Hematopoietic multipotent progenitor cell treated with erythropoietin and hydrocortisone succinate and interleukin-3 and kit ligand, for 8 days (in vitro differentiated cells): ENCODE measurements around the gene ISLR2.
"Not testable (repeated sequence)": the region's sequence is repeated elsewhere in the genome, so short reads cannot be mapped to it uniquely, and the experiment has no call there.

Experiments
- DNase-seq: peaks from one replicate; pipeline ENCODE4 v3.0.0-alpha.2; 2015

The ISLR2 gene, protein sequence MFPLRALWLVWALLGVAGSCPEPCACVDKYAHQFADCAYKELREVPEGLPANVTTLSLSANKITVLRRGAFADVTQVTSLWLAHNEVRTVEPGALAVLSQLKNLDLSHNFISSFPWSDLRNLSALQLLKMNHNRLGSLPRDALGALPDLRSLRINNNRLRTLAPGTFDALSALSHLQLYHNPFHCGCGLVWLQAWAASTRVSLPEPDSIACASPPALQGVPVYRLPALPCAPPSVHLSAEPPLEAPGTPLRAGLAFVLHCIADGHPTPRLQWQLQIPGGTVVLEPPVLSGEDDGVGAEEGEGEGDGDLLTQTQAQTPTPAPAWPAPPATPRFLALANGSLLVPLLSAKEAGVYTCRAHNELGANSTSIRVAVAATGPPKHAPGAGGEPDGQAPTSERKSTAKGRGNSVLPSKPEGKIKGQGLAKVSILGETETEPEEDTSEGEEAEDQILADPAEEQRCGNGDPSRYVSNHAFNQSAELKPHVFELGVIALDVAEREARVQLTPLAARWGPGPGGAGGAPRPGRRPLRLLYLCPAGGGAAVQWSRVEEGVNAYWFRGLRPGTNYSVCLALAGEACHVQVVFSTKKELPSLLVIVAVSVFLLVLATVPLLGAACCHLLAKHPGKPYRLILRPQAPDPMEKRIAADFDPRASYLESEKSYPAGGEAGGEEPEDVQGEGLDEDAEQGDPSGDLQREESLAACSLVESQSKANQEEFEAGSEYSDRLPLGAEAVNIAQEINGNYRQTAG

DNA sequence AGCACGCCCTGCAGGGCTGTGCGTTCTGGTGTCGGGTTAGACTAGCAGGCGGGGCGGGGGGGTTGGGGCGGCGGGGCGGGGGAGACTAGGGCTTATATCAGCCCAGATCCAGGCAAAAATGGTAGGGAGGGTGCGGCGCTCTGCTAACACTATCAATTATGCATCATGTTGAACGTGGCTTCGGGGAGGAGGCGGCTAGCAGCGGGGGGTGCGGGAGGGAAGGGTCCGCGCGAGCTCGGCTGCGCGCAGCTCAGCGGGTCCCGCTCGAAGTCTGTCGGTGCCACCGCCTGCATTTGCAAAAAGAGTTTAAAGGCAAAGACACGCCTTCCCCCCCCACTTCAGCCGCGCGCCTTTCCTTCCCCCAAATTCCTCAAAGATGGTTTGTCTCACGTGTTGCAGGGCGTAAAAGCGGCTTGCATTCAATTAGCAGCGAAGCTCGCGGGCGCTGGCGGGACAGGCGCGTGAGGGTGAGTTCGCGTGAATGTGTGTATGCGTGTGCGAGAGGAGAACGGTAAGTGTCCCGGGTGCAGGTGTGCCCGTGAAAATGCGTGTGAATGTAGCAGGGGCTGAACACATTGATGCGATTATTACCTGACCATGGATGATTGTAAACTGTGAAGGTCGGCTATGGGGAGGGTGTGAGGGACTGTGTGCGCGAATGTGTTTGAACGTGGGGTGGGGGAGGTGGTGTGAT, at the start of gene ISLR2:
Gene ISLR2 (plus strand): TSS at position 432 of the 694 bp plus-strand sequence. CDS start 2,169 bp downstream, outside the sequence.
- no peak for DNase-seq

DNA sequence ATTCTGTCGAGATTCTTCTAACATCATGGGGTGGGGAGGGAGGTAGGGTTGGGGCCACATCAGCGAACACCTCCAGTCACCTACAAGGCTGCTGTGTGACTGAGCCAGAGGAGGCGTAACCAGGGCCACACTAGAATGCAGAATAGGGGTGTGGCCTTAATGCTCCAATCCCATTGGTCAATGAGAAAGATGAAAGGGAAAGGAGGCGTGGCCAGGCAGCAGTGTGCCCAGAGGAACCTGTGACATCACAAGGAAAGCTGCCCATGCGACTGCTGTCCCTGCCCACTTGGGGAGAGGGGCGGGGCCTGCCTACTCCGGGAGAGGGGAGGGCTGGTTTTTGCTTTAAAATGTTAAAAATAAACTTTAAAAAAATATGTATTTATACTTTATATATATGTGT, 47.9 kb upstream of the ISLR2 start, which contains the start of gene GOLGA6A:
Gene GOLGA6A (minus strand): TSS at position 101 of the 400 bp plus-strand sequence. CDS start 41 bp downstream, at position 60.
- not testable (repeated sequence) for DNase-seq

- DNase-seq, result not testable (repeated sequence)
These were observed 35.8 kb upstream of the ISLR2 start for GRCh38 chr15:74094567-74094966.

GRCh38 chr15:74095610-74096009, 34.8 kb upstream of the ISLR2 start:
- not testable (repeated sequence) for DNase-seq

DNA sequence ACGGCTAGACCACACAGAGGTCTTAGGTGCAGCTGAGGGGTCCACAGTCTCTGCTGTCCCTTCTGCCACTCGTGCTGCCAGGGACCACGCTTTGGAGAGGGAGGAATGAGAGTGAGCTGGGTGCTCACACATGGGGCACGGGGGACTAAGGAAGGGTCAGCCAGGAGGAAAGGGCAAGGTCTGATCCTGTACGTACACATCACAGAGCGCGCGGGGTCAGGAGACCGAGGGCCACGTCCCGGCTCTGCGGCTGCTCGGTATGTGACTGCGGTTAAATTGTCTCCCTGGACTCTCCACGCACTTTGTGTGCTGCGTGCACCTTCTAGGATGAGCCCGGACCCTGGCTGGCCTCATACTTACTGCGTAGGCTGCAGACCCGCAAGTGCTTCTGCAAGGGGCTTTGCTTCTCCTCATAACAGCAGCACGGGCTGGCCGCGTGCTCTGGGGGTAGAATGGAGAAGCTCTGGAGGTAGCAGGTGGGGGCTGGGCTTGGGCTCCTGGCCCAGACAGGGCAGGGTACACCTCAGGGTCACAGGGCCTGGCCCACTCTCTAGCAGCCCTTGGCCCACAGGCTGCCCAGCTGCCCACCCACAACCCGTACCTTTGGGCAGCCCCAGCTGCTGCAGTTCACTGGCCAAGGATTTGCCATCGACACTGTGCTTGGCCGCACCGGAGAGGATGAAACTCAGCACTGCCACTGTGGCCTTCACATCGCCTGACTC, 33.5 kb upstream of the ISLR2 start:
- not testable (repeated sequence) for DNase-seq

- DNase-seq, result peak; percentile 89
These were observed 30.2 kb upstream of the ISLR2 start for GRCh38 chr15:74099963-74100733.

DNA sequence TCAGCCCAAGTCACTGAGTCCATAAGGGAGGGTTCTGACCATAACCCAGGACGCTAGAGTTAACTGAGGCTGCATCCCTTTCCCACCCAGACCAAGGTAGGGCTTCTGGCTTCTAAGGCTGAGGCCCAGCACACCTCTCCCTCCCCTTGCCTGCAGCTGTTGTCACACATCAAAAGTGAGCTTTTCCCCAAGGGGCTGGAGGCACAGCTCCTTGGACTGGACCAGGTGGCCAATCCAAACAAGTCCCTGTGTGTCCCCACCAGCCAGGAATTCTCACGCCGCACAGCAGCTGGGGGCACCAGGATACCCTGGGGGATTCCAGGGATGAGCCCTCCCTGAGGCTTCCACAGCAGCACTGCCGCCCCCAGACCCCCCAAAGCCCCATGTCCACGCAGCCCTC, 22.3 kb upstream of the ISLR2 start:
- DNase-seq, result no peak

DNA sequence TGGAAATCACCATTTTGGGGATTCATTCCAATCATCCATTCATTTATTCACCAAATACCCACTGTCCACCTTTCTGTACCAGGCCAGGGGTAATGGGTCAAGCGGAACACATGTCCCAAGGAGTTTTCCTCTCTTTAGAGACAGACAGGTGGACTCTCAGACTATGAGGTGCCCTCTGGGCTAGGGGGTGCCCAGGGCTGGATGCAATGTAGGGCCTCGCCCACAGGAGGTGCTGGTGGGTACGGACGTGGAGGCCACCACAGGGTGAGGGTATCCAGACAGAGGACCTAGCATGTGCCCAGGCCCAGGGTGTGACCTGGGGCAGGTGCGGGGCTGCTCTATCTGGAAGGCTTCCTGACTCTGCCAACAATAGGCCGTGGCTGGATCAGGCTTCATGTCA, 21.8 kb upstream of the ISLR2 start:
- DNase-seq, result not testable (repeated sequence)

- DNase-seq, result no peak
These were observed 20.7 kb upstream of the ISLR2 start for GRCh38 chr15:74109713-74110112.

GRCh38 chr15:74120426-74120825, 10.0 kb upstream of the ISLR2 start:
- no peak for DNase-seq

DNA sequence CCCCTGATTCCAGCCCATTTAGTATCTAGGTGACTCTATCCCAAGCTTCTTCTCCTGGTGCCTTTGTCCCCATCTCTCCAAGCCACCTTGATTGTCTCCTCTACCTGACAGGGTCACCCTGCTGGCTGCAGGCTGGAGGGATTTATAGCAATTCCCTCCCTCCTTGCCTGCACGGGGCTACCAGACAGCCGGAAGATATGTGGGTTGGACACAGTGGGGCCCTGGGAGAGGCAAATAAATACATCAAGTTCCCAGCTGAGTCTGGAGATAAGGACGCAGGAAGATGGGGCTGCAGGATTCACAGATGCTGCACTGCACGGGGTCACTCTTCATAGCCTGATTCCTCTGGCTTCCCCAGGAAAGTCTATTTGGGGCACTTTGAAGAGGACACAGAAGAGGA, 9.3 kb upstream of the ISLR2 start:
- DNase-seq, result no peak

GRCh38 chr15:74121858-74122257, 8.5 kb upstream of the ISLR2 start:
- DNase-seq, result no peak

GRCh38 chr15:74122403-74123130, 7.8 kb upstream of the ISLR2 start:
- DNase-seq, result no peak

GRCh38 chr15:74123131-74123429, 7.3 kb upstream of the ISLR2 start:
- no peak for DNase-seq

DNA sequence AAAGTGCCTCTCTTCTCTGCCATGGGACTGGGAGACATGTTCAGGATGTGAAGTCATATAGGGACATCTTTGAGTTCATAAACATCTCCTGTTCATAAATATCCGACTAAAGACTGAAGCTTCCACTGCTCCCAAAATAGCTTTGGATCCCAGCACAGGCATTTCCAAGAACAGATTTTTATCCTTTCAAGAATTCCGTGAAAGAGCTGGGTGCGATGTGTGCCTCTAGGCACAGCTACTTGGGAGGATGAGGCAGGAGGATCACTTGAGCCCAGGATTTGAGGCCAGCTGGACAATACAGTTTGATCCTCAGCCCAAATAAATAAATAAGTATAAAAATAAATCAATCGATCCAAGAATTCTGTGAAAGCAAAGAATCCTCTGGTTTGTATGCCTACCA, 6.7 kb upstream of the ISLR2 start:
- no peak for DNase-seq

DNA sequence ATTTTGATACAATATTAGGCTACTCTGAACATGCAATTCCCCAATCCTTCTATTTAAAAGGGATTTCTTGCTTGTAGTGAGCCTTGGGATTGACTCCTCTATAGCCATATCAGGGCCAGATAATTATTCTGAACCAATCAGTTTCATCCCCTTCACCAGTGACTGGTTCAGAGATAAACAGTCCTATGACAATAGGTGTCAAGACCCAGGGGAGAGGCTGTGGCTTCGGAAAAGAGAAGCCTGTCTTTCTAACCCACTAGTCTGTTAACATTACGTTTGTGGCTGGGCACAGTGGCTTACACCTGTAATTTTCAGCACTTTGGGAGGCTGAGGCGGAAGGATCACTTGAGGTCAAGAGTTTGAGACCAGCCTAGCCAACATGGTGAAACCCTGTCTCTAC, 6.2 kb upstream of the ISLR2 start:
- DNase-seq, result no peak

GRCh38 chr15:74124759-74125158, 5.6 kb upstream of the ISLR2 start:
- DNase-seq, result no peak

- DNase-seq, result peak; percentile 79
These were observed 3.0 kb upstream of the ISLR2 start for GRCh38 chr15:74127255-74127953.

DNA sequence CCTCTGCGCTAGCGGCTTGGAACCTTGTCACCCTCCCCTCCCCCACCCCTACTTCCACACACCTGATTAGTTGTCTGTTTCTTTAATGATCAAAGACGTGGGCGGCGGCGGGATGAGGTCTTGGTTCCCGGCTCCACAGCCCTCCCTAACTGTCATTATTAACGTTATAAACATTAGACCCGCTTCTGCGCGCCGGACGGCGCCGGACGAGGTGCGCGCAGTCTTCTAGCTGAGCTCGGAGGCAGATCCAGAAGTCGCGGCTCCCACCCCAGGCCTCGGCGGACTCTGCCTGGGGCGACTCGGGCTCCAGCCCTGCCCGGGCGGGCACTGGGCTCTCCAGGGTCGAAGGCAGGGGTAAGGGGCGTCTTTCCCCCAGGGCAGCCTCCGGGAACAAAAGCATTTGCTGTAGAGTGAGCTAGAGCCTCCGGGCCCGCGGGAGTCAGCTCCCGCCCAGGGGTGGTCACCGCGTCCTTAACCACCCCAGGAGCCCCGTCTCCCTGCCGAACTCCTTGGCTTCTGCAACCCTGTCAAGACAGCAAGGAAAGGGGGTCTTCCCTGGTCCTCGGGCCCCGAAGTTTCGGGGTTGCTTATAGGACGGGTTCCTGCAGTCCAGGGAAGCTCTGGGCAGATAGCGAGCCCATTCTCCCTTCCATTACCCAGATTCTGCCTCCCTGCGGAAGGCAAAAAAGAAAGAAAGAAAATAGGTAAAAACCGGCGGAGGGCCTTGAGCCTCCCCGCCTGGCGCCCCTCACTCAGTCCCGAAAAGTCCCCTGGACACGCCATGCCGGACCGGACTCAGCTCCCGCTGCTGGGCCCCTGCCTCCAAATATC, 2.2 kb upstream of the ISLR2 start:
- no peak for DNase-seq
